Endothelial cell of umbilical vein (primary cell): ENCODE results near the gene MYH9.

ENCODE experiments used
- CTCF ChIP-seq, 2 donors: IDR thresholded peaks; 1 replicate in 1 of 2; 2 replicates in 1 of 2; pipeline ENCODE4 v1.5.1; 2011; ENCODE audit warnings: low read length in 2 of 2, mild to moderate bottlenecking in 2 of 2, moderate library complexity in 2 of 2, control low read depth in 1 of 2, inconsistent platforms in 1 of 2, low read depth in 1 of 2; ENCODE audit not compliant: insufficient read depth in 1 of 2; ENCODE audit errors: extremely low read depth in 1 of 2
- EZH2 ChIP-seq: IDR thresholded peaks from 2 replicates; pipeline ENCODE4 v1.6.1; 2012; ENCODE audit warnings: borderline replicate concordance, low read depth, mild to moderate bottlenecking, moderate library complexity, low read length, inconsistent platforms; ENCODE audit not compliant: severe bottlenecking
- GATA2 ChIP-seq: IDR thresholded peaks from 2 replicates; pipeline ENCODE4 v1.7.0; 2011; ENCODE audit warnings: low read depth, mild to moderate bottlenecking, moderate library complexity, mixed read lengths, low read length; ENCODE audit not compliant: insufficient read length, insufficient read depth
- JUN ChIP-seq: IDR thresholded peaks from 2 replicates; pipeline ENCODE4 v1.6.1; 2011; ENCODE audit warnings: borderline replicate concordance, low read depth; ENCODE audit not compliant: insufficient read length, insufficient read depth
- MYC ChIP-seq: IDR thresholded peaks from one replicate; pipeline ENCODE4 v1.6.1; 2011; ENCODE audit warnings: mild to moderate bottlenecking, low read depth, low read length
- POLR2A ChIP-seq: IDR thresholded peaks from 2 replicates; pipeline ENCODE4 v1.6.1; 2012; ENCODE audit warnings: low read depth, mild to moderate bottlenecking, control low read depth, low read length
- POLR2AphosphoS5 ChIP-seq: IDR thresholded peaks from 2 replicates; pipeline ENCODE4 v1.6.1; 2012; ENCODE audit warnings: low read depth, mild to moderate bottlenecking, control low read depth, low read length, moderate library complexity; ENCODE audit not compliant: insufficient read depth
- TF ChIP-seq, protein P1 (sequence below): IDR thresholded peaks from 2 replicates; pipeline ENCODE4 v1.6.1; 2011; ENCODE audit not compliant: insufficient read depth, insufficient read length

- no peak for TF ChIP-seq CTCF (IDR thresholded peaks at IDR 0.05; ENCODE audit: extremely low read depth in 1 of 2, insufficient read depth in 1 of 2, low read depth in 1 of 2, low read length in 2 of 2)
- TF ChIP-seq MYC: no peak
- TF ChIP-seq GATA2: no peak
- TF ChIP-seq POLR2A: peak; percentile 21
- no peak for TF ChIP-seq POLR2AphosphoS5
- TF ChIP-seq JUN: no peak
- TF ChIP-seq, protein P1, sequence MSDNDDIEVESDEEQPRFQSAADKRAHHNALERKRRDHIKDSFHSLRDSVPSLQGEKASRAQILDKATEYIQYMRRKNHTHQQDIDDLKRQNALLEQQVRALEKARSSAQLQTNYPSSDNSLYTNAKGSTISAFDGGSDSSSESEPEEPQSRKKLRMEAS: no peak
- TF ChIP-seq EZH2: no peak
These were observed 25.7 kb downstream of the MYH9 start for GRCh38 chr22:36362075-36362474.
